Activated CD8-positive, alpha-beta T cell treated with anti-CD3 and anti-CD28 coated beads for 36 hours (primary cell): ENCODE results near the gene CNTNAP2. TPM values are rescaled to one million over a fixed set of nuclear protein-coding genes. Genes with fewer than 3 reads are reported as not detected.

Experiments
- ATAC-seq: fragments of 200-7000 bp; cut with Tn5 transposase; one replicate; pipeline ENCODE4 v1.10.0; 2021; ENCODE audit warnings: mild to moderate bottlenecking, moderate library complexity
- CTCF ChIA-PET: fragments of 350-600 bp; sonication (Branson Sonifier 250); formaldehyde crosslinking; loops from one replicate; lab custom pipeline; 2021; ENCODE audit warnings: antibody characterized with exemption; lab: Charles Lee
- POLR2A ChIA-PET: fragments of 350-600 bp; sonication (Branson Sonifier 250); formaldehyde crosslinking; loops from one replicate; lab custom pipeline; 2021; ENCODE audit warnings: antibody characterized with exemption; lab: Charles Lee
- DNase-seq: peaks from one replicate; pipeline ENCODE4 v3.0.0-alpha.2; 2020
- H3K27ac Mint-ChIP-seq: one replicate; pipeline ENCODE4 v1.8.0; 2021; ENCODE audit warnings: mild to moderate bottlenecking, mixed read lengths
- H3K27me3 Mint-ChIP-seq: one replicate; pipeline ENCODE4 v1.8.0; 2021; ENCODE audit warnings: mixed read lengths
- H3K36me3 Mint-ChIP-seq: one replicate; pipeline ENCODE4 v1.8.0; 2021; ENCODE audit warnings: low read depth, mixed read lengths
- H3K4me1 Mint-ChIP-seq: one replicate; pipeline ENCODE4 v1.8.0; 2021; ENCODE audit warnings: low read depth, mixed read lengths
- H3K4me3 Mint-ChIP-seq: one replicate; pipeline ENCODE4 v1.8.0; 2021; ENCODE audit warnings: mild to moderate bottlenecking, moderate library complexity, mixed read lengths
- H3K9me3 Mint-ChIP-seq: one replicate; pipeline ENCODE4 v1.8.0; 2021; ENCODE audit warnings: mixed read lengths
- intact Hi-C: fragments of 100-400 bp; cut with micrococcal nuclease; formaldehyde crosslinking; loops from one replicate; pipeline ENCODE4 v1.10.0; 2022
- total RNA-seq, 2 experiments: library from RNA; stranded (reverse); gene quantifications; one replicate each; pipeline ENCODE4 v1.2.3, GENCODE V29; 2021
- TF ChIP-seq, protein P1 (sequence below): fragments of 200-600 bp; IDR thresholded peaks from one replicate; pipeline ENCODE4 v1.8.0; 2022; ENCODE audit warnings: antibody characterized with exemption, mild to moderate bottlenecking

CNTNAP2 gene
- total RNA-seq, 2 experiments from 2014 or later = not detected

DNA sequence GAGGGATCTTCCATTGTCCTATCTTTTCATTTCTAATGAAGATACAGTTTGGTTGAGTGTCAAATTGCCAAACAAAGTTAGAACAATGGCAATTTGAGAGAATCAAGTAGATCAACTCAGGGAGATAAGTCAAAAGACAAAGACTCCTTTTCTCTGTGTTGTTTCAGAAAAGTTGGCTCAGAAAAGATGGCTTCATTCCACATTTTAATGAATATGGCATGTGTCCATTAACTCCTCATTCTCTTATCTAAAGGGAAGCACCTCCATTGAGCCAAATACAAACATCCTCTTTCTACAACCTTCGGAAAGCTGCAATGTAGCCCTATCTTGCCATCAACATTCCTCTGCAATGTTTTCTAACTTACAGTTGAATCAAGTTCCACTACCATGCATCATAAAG lies 1535.0 kb downstream of the CNTNAP2 start:
- Mint-ChIP-seq H3K27ac (no peak overlapping the region), H3K4me3 (no peak overlapping the region), H3K4me1 (no peaks in the 10 kb centered on the region), H3K36me3 (no peaks in the 10 kb centered on the region), H3K27me3 (no peaks in the 10 kb centered on the region), H3K9me3 (peaks cover under 1% of the 10 kb centered on the region)
- DNase-seq (no peak), ATAC-seq (no peak)
- ChIA-PET POLR2A (no interaction called here), CTCF (no interaction called here)
- TF ChIP-seq, protein P1, sequence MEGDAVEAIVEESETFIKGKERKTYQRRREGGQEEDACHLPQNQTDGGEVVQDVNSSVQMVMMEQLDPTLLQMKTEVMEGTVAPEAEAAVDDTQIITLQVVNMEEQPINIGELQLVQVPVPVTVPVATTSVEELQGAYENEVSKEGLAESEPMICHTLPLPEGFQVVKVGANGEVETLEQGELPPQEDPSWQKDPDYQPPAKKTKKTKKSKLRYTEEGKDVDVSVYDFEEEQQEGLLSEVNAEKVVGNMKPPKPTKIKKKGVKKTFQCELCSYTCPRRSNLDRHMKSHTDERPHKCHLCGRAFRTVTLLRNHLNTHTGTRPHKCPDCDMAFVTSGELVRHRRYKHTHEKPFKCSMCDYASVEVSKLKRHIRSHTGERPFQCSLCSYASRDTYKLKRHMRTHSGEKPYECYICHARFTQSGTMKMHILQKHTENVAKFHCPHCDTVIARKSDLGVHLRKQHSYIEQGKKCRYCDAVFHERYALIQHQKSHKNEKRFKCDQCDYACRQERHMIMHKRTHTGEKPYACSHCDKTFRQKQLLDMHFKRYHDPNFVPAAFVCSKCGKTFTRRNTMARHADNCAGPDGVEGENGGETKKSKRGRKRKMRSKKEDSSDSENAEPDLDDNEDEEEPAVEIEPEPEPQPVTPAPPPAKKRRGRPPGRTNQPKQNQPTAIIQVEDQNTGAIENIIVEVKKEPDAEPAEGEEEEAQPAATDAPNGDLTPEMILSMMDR = no peak
- intact Hi-C loops = no loop called here

DNA sequence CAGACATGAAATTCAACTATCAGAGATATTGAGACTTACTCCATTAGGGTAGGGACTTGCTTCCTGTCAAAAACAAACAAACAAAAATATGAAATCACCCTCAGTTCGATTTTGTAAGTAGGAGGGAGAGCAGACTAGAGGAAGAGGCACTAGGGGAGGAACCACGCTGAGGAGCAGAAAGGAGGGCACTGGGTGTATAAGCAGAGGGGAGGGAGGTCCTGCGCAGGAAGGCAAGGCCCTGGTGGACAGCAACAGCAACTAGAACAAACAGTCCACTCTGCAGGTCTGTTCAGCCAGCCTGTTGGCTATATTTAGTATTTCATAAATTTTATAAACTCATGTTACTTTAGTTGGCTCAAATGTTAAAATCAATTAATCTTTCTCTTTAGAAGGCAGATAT lies 1536.9 kb downstream of the CNTNAP2 start:
- CTCF ChIA-PET = no interaction called here
- intact Hi-C loops = no loop called here

DNA sequence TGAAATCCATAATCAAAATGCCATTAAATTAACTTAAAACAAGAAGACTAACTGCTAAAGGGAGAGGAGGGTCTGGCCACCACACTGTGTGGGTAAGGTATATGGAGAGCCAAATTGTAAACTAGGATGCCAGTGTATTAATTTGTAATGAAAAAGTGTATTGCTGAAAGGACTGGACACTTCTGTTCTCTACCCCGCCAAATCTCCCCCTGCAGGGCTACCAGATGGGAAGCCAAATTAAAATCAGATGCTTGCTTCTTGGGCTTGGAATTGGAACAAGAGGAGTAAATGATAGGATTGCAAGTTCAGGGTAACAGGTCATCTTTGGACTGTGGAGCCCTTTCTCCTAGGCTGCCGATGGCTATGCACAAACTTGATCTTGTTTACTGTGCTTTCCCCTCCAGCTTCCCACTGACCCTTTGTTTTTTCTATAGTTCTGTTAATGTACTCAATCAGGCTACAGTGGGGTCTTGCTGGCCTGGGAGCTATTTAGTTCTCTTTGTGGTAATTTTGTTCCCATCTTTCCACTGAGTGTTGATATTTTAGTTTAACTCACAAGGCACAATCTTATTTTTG lies 1541.9 kb downstream of the CNTNAP2 start:
- no peaks in the 10 kb centered on the region for H3K4me1 Mint-ChIP-seq
- H3K27ac Mint-ChIP-seq = no peak overlapping the region
- POLR2A ChIA-PET = no interaction called here
- CTCF ChIA-PET = no interaction called here
- H3K36me3 Mint-ChIP-seq = no peaks in the 10 kb centered on the region
- H3K27me3 Mint-ChIP-seq = no peaks in the 10 kb centered on the region
- intact Hi-C loops = no loop called here
- no peak overlapping the region for H3K4me3 Mint-ChIP-seq
- TF ChIP-seq, protein P1 = no peak
- H3K9me3 Mint-ChIP-seq = peaks cover 2% of the 10 kb centered on the region
- ATAC-seq (no peak), DNase-seq (no peak)

More for the DNA sequence above, 1536.9 kb downstream of the CNTNAP2 start:
- Mint-ChIP-seq H3K4me1 (no peaks in the 10 kb centered on the region), H3K9me3 (no peaks in the 10 kb centered on the region), H3K36me3 (no peaks in the 10 kb centered on the region), H3K27me3 (no peaks in the 10 kb centered on the region), H3K4me3 (no peak overlapping the region), H3K27ac (no peak overlapping the region)
- TF ChIP-seq, protein P1 = no peak
- ATAC-seq (no peak), DNase-seq (no peak)
- POLR2A ChIA-PET = no interaction called here

DNA sequence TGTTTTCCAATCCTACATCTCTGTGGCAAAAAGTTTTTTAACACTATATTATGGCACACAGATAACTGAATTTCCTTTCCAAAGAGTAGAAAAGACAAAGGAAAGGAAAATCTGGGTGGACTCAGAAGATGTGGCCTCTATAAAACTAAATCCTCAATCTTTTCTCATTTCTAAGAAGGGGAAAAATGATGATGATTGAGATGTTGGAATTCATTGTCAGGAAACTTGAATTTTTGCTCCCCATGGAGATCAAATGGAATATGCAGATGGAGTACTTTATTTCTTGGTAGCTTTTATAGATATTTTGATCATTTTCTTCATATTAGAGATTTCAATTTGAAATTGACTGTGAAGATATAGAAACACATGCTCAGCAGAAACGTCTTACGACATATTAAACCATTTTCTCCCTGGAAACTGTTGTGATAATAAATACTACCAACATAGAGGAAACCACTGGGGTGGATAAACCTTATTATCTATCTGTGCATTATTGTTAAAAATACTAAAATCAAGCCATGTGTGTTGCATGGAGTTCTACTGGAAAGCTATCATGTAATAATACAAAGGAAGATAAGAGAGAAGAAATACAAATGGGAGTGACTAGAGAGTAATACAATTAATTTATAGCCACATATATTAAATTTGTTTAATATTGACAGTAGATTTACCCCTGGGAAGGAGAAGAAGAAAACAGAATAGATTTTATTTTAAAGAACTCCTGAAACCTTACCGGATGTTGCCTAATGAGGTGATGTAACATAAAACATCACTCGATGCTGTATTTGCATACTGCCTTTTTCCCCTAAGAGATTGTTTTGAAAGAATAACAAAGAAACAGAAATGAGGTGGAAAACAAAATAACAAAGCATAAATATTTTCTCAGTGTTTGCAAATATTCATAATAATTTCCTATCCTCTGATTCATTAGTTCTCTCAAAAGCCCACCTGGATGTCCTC lies 1542.7 kb downstream of the CNTNAP2 start:
- Mint-ChIP-seq H3K27ac (no peak overlapping the region), H3K9me3 (peaks cover 2% of the 10 kb centered on the region), H3K4me1 (no peaks in the 10 kb centered on the region), H3K27me3 (no peaks in the 10 kb centered on the region), H3K36me3 (no peaks in the 10 kb centered on the region), H3K4me3 (no peak overlapping the region)
- TF ChIP-seq, protein P1 = no peak
- DNase-seq (no peak), ATAC-seq (no peak)
- ChIA-PET CTCF (no interaction called here), POLR2A (no interaction called here)
- intact Hi-C loops = no loop called here

DNA sequence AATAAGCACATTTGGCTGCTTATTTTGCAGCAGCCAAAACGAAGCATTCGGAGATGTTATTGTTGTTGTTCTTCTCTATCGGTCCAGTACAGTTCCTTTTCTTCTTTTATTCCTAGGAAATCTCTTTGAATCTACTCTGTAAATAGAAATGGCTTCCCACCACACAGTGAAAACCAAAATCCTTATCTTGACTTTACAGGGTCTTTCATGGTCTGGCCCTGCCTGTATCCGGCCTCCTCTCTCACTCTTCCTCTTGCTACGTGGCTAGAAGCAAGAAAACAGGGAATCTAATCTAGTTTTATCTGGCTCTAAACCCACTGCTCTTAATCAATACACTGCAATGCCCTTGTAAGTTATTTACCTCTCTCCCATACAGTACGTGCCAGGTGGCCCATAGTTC lies 1547.9 kb downstream of the CNTNAP2 start:
- Mint-ChIP-seq H3K9me3 (peaks cover 4% of the 10 kb centered on the region), H3K4me1 (no peaks in the 10 kb centered on the region), H3K36me3 (no peaks in the 10 kb centered on the region), H3K27me3 (no peaks in the 10 kb centered on the region), H3K4me3 (no peak overlapping the region), H3K27ac (no peak overlapping the region)
- no peak for ATAC-seq
- ChIA-PET POLR2A (no interaction called here), CTCF (no interaction called here)
- intact Hi-C loops = no loop called here
- no peak for DNase-seq
- TF ChIP-seq, protein P1 = no peak
